Activated T-cell treated with anti-CD3 and anti-CD28 coated beads for 4 hours (primary cell): ENCODE measurements around the gene BMPER.
"Not testable (repeated sequence)": the region's sequence is repeated elsewhere in the genome, so short reads cannot be mapped to it uniquely, and the experiment has no call there.

Experiments used
- DNase-seq: peaks from one replicate; pipeline ENCODE4 v3.0.0-alpha.2; 2020

Gene BMPER

DNA sequence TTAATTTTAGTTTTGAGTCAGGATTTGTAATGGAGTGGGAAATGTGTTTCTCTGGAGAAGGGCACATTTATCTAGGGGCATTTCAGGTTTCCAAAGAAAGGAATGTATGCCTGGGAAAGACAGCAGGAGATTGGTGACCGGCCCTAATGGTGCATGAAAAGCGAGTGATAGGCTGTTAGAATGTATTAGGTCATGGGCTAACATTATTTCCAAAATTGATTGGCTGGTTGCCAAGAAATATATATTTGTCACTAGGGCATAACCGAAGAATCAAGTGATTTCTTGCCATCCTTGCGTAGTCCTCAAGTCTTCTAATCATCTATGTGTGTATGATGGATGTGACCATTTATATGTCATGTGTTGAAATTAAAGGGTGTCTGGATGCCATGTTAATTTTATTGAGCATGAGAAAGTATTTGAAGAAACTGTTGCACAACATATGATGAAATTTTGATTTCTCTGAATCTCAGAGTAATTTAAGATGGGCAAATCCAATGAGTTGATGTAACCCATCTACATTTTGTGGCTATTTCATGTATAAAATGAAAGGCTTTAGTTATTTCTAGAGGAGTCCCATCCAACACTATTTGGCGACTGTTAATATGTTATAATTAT is 248.4 kb downstream of the BMPER start:
- no peak for DNase-seq

DNA sequence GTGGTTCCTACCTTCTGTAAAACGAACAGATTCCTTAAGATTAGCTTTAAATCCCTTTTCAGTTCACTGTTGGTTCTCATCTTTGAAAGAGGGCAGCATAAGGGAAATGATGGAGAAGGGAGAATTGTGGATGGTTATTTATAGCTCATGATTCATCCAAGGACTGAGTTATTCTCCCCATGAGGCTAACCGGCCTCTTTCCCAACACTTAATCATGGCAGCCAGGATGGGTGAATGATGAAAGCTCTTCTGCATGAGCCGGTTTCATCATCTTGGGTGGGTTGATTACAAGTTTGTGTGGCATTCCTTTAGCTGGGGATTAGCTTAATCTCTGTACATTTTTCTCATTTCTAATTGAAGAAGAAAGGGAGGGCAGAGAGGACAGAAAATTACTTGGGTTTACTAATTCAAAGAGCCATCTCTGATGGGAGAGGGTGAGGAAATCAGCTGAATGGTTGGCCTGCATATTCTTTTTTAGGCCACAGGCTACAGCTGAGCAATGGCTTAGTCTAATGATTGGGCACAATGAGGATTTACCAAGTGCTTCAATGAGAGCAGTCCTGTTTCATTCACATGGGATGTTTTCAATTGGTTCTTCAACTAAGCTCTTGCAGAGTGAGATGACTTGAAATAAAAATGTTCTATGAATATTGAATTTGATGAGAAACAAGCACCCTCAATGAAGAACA is 250.0 kb downstream of the BMPER start:
- DNase-seq: no peak

DNA sequence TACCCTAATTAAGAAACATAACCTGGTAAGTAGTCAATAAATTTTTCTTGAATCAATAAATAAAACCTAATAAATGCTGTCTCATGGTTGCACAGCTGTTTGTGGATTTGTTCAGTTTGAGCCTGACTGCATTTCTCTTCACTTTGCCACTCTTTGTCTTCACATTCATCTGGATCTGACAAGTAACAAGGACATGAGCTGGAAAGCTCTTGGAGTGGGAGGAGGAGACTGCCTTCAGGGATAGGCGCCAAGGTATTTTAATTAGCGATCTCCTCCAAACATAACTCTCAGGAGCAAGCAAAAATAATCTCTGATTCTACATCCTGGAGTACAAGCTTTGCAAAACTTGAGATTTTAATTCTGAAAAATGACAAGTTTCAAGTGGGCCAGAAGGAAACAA is 251.0 kb downstream of the BMPER start:
- no peak for DNase-seq

DNA sequence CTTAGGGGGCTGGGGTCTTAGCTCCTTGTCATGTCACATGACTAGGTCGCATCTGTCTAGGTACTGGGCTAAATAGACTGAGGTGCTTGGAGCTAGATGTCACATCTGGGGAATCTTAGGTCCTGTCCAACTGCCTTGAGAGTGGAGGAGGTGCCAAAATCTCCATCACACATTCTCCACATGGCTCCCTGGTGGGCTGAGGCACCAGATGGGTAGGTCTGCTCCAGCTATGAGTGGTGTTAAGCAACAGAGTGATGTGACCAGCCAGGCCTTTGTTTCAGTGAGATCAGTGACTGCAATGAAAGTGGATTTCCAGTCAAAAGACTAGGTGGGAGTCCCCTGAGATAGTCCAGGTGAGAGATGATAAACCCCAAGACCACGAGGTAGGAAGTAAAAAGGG is 251.8 kb downstream of the BMPER start:
- no peak for DNase-seq

DNA sequence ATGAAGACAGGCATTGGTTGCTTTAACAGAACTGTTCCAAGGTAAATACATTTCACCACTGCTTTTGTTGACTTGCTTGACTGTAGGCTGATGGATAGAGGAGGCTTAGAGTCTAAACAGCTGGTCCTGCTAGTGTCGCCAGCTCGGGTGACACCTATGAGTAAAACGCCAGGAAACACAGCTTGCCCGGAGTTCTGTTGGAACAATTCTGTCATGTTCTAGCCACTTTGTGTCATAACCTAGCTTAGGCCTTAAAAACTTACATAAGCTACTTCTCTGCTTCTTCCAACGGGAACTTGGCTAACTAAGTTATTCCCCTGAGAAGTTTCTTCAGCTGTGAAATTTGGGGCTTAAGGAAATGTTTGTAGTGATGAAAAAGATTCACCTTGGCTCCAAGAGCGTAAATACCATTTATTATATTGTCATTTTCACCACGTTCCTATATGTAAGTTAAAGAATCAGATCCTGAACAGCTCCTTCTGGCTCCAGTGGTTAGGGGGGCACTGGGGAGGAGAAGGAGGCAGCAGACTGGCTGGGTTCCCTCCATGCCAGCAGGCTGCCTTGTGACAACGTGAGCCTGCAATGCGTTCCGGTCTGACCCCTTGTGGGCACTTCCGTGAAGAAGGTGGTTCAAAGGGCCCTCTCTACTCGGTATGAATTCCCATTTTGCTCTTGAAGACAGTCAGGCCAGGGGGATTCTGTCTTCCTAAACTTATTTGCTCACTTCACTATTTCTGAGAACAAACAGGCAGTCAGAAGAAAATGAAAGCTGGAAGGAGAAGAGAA is 253.2 kb downstream of the BMPER start:
- DNase-seq: no peak

DNA sequence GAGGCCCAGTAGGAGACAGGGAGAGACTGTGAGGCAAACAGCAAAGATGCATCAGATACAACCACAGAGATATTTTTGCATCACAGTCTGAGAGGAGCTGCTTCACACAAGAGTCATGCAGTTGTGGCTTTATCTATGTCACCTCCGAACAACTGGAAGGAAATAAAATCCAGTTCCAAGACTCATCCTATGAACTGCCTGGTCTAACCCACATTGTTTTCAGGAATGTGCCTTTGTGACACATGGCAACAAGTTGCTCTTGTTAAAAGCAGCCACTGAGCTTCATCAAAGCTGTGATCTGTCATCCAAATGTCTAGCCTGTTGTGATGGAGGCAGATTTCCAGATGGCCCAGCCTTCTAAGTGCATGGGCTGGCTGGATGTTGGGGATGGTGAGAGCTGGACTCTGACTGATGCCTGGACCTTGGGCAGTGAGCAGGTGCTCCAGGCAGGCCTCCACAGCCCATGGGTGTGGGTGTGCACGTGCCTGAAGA is 255.0 kb downstream of the BMPER start:
- no peak for DNase-seq

DNA sequence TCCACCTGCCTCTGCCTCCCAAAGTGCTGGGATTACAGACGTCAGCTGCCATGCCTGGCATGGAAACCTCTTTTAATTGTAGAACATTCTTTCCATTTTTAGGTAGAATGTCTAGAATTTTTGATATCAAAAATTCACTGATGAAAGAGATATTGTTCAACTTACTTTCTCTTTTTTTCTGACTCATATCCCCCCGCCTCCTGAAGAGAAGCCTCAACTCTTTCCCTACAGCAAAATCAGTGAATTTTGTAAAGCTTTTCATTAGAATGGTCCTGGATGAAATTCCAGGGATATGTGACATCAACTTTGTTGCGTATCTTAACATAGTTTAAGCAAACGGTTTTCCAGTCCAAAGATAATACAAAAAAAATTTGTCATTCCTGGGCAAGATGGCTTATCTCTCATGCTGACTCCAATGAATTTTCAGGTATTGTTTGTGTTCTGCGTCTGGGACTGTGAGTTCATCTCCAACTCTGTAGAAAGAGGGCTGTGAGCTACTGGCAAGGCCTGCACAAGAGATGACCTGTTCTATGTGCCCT is 256.8 kb downstream of the BMPER start:
- DNase-seq: no peak

DNA sequence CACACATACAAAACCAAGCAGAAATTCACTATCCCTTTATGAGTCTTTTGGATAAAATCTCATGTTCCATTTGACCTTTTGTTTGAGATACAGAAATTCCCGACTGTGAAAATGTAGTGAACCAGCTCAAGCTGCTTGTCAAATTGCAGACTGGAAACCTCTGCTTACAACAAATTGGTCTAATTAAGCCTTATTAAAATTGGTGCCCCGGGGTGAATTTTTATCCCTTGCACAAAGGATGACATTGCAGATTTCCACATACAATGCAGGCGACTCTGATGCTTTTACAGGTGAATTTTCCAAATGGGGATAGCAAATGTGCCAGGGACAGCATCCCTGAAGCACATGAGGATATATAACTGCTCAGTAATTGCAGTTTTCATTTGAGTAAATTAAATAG is 257.3 kb downstream of the BMPER start:
- DNase-seq: no peak

DNA sequence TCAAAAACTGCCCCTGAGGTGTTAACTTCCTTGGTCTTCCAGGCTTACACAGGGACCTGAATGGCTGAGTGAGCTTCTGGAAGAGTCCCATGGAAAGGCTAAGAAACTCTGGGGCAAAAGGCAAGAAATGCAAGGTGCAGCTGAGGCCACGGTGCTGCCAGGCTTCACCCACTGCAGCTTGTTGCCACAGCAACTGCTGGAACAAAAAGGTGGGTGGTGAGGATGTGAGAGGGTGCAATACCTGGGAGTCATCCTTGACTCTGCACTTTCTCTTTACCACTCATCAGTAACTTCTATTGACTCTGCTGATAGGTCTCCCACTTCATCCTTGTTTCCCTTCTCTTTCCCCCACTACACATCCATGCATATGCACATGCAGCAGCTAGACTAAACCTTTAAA is 258.6 kb downstream of the BMPER start:
- DNase-seq: no peak

DNA sequence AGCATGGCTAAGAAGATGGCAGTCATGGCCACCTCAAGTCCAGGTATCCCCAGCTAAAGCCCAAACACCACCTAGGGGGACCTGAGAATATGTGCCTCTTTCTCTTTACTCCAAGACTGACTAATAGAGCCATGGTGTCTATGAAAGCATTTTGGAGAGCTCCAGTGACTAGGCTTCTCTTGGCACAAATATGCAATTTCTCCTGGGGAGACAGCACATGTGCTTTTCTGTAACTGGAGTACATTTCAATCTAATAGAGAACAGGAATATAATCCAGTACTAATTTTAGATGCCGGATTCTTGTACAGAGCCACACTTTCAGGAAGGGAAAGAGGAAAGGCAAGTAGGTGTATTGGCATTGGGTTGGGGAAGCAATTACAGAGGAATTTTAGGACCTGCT is 260.1 kb downstream of the BMPER start:
- no peak for DNase-seq

DNA sequence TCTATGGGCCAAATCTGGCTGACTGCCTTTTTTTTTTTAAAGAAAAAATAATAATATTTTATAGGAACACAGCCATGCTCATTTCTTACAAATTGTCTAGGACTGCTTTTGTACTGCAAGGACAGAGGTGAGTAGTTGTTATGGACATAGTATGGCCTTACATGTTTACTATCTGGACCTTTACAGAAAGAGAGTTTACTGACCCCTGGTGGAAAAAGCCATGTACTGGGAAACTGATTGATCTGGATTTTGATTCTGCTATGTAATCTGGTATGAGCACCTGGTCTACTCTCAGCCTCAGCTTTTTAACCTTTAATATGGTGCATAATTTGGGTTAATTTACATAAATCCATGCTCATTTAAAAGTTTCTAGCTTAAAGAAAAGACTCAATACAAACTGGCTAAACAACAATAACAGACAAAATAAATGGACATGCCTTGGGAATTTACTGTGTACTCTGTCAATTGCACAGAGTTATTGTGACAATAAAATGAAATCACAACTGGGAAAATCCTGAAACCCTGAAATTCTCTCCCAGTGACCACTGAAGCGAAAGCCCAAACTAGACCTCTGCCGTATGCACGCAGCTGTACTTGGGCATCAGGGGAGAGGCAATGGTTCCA is 260.7 kb downstream of the BMPER start:
- DNase-seq: no peak

DNA sequence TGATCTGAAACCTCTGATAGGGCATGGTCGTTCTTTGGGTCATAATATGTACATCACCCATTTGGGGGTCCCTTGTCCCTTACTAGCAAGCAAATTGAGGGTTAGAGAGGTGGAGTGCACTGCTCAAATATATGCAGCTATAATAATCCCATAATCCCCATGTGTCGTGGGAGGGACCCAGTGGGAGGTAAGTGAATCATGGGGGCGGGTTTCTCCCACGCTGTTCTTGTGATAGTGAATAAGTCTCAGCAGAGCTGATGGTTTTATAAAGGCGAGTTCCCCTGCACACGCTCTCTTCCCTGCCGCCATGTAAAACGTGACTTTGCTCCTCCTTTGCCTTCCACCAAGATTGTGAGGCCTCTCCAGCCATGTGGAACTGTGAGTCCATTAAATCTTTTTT is 262.7 kb downstream of the BMPER start:
- DNase-seq: no peak

DNA sequence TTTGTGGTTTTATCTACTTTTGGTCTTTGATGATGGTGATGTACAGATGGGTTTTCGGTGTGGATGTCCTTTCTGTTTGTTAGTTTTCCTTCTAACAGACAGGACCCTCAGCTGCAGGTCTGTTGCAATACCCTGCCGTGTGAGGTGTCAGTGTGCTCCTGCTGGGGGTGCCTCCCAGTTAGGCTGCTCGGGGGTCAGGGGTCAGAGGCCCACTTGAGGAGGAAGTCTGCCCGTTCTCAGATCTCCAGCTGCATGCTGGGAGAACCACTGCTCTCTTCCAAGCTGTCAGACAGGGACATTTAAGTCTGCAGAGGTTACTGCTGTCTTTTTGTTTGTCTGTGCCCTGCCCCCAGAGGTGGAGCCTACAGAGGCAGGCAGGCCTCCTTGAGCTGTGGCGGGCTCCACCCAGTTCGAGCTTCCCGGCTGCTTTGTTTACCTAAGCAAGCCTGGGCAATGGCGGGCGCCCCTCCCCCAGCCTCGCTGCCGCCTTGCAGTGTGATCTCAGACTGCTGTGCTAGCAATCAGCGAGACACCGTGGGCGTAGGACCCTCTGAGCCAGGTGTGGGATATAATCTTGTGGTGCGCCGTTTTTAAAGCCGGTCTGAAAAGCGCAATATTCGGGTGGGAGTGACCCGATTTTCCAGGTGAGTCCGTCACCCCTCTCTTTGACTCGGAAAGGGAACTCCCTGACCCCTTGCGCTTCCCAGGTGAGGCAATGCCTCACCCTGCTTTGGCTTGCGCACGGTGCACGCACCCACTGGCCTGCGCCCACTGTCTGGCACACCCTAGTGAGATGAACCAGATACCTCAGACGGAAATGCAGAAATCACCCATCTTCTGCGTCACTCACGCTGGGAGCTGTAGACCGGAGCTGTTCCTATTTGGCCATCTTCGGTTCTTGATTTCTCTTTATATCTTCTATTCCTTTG is 269.6 kb downstream of the BMPER start:
- not testable (repeated sequence) for DNase-seq

DNA sequence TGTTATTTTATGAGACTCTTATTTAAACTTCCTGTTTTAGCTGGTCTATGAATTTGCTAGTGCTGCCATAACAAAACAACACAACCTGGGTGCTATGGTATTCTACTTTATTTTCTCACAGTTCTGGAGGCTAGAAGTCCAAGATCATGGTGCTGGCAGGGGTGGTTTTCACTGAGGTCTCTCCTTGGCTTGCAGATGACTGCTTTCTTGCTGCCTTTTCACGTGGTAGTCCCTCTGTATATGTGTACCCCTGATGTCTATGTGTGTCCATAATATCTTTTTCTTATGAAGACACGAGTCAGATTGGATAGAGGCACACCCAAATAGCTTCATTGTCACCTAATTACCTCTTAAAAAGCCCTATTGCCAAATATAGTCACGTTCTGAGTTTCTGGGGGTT is 270.5 kb downstream of the BMPER start:
- no peak for DNase-seq

DNA sequence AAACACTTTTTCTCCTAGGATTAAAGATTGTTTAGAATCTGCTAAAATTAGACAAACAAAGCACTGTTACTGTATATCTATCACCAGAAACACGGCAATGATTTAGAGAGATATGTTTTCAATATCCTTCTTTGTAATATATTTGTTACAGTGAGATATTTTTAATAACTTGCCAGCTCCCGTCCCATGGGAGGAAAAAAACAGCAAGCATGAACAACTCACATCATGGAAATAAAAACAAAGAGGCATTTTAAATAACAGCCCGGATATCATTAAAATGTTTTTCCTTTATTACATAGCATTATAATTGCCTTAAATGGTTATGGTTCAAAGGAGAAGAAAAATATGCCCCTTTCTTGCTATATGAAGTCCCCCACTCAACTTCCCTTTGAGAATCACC is 272.1 kb downstream of the BMPER start:
- DNase-seq: no peak

DNA sequence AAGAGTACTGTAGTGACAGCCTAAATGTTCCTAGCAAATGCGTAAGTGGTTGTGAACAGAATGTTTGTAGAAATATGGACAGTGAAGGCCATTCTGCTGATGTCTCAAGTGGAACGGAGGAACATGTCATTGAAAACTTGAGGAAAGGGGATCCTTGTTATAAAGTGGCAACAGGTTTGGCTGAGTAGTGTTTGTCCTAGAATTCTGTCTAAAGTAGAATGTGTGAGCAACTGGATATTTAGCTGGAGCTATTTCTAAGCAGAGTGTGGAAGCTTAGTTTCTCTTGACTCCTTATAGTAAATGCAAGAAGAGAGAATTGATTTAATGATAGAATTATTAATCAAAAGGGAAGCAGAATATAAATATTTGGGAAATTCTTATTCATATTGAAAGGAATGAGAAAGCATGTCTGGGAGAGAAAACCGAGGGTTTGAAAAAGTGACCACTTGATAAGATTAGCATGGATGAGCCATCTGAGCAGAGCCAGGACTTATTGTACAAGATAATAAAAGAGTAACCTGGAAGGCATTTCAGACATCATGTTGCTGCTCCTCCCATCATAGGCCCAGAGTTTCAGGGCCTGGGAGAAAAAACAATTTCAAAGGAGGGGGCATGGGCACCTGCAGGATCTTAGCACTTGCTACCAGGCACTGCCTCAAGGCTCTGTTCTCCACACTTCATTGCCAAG is 276.1 kb downstream of the BMPER start:
- DNase-seq: no peak

DNA sequence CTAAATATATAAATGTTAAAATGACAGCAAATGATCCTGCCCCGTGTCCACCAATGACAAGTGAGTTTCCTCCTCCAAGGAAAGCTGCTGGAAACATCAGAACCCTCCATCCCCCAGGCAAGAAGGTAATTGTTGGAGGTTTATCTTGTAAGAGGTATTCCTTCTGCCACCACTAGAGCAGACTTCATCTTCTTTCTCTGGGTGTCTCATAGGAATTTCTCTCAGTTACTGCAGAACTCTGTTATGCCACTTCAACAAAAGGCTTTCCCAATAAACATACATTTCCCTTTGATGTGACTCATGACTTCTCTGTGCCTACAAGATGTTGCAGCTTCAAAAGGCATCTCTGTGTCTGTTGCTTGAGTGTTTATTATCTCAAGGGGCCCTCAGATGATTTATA is 279.1 kb downstream of the BMPER start:
- DNase-seq: no peak

DNA sequence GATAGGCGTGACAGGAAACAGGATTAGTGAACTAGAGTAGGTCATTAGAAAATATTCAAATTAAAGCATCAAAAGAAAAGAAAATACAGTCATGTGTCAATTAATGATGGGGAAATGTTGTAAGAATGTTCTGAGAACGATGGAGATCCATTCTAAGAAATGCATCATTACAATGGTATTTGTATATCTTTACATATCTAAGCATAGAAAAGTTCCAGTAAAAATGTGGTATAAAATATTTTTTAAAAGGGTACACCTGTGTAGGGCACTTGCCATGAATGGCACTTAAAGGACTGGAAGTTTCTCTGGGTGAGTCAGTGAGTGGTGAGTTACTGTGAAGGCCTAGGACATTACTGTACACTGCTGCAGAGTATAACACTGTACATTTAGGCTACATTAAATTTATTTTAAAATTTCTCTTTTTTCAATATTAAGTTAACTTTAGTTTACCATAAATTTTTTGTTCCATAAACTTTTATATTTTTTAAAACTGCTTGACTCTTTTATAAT is 282.5 kb downstream of the BMPER start:
- DNase-seq: no peak

DNA sequence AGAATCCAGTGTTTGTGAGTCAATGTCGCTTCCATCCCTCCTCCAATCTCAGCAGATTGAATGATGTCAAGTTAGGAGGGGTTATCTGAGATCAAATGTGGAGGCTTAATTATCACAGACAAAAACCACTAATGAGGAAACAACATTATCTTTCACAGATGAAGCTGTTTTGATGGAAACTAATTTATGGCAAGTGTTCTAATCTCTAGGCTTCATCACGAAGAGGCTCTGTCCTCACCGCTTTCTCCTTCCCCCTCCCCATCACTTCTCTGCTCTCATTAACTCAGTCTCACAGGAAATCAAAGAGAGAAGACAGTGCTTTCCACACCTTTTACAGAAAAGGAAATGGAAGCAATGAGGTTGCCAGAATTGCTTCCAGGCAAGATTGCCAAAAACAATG is 283.7 kb downstream of the BMPER start:
- DNase-seq: no peak

DNA sequence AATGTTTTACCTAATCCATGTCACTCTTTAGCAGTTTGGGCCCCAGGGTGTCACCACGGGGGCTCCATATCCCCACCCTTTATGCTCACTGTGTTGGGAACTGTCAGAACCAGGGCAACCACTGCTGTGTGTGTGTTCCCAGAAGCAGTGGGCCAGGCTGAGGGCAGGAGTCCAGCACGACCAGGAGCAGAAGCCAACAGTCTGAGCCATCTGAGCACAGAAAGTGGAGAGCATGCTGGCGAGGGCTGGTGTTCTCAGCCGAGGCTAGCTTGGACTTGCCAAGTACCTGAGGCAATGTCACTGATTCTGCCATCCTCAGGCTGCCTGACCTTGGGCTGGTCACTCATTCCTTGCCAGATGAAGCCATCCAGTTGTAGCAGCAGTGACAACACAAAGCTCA is 285.0 kb downstream of the BMPER start:
- DNase-seq: no peak

DNA sequence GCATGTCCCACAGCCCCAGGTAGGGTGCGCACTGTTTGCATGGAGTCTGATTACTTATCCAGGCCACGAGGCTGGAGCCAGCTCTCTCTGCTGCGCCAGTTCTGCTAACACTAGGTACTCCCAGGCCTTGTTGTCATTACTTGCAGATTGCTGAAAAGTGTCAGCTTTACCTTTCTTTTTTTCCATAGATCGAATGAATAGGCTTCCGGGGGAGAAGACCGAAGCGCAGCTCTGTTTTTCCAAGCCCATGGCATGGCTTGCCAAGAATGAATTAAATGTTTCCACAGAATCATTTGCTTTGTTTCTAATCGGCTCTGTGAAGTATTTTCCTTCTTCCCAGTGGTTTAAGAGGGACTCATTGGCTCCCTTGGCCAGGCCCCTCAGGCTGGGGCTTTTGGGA is 285.8 kb downstream of the BMPER start:
- DNase-seq: no peak
